B cell (primary cell): ENCODE measurements around the gene ABCA4. TPM values are rescaled to one million over a fixed set of nuclear protein-coding genes. Genes with fewer than 3 reads are reported as not detected.

ENCODE experiments used
- ATAC-seq: fragments of 200-7000 bp; cut with Tn5 transposase; one replicate; pipeline ENCODE4 v1.10.0; 2021; ENCODE audit warnings: low read depth, mild to moderate bottlenecking, moderate number of reproducible peaks, moderate library complexity
- CTCF ChIA-PET: fragments of 350-600 bp; sonication (Branson Sonifier 250); formaldehyde crosslinking; loops from one replicate; lab custom pipeline; 2021; ENCODE audit warnings: antibody characterized with exemption, inconsistent platforms; lab: Charles Lee
- POLR2A ChIA-PET: fragments of 350-600 bp; sonication (Branson Sonifier 250); formaldehyde crosslinking; loops from one replicate; lab custom pipeline; 2021; ENCODE audit warnings: antibody characterized with exemption; lab: Charles Lee
- DNase-seq: peaks from one replicate; pipeline ENCODE4 v3.0.0; 2013
- H2AFZ ChIP-seq: 2 replicates; pipeline ENCODE4 v1.6.1; 2012; ENCODE audit warnings: mild to moderate bottlenecking, low read depth, low read length; ENCODE audit not compliant: insufficient read depth, poor library complexity, severe bottlenecking
- H3K27ac ChIP-seq, 2 donors: 1 replicate in 1 of 2; 2 replicates in 1 of 2; pipeline ENCODE4 v1.5.1; 2012 to 2013; ENCODE audit warnings: low read length in 2 of 2, mild to moderate bottlenecking in 2 of 2, moderate library complexity in 1 of 2
- H3K27me3 ChIP-seq, 4 experiments: fragments of 200-600 bp in 1 of 4; sonication (generic) in 1 of 4; replicated peaks in 1 of 4; 1 replicate in 2 of 4; 2 replicates in 2 of 4; pipeline versions ENCODE4 v1.6.1 to v1.7.0; 2013 to 2016; ENCODE audit warnings: low read length in 3 of 4, mild to moderate bottlenecking in 2 of 4, mixed read lengths in 1 of 4, moderate library complexity in 1 of 4; ENCODE audit not compliant: insufficient read depth in 4 of 4, control insufficient read depth in 3 of 4; ENCODE audit errors: control extremely low read depth in 1 of 4
- H3K36me3 ChIP-seq, 2 experiments: replicated peaks in 1 of 2; 1 replicate in 1 of 2; 2 replicates in 1 of 2; pipeline versions ENCODE4 v1.6.1 to v1.7.1; 2013; ENCODE audit warnings: low read length in 1 of 2; ENCODE audit not compliant: insufficient read depth in 2 of 2, control insufficient read depth in 1 of 2; ENCODE audit errors: control extremely low read depth in 1 of 2, extremely low read depth in 1 of 2
- H3K4me1 ChIP-seq, 2 donors: fragments of 200-600 bp in 1 of 2; sonication (generic) in 1 of 2; 1 replicate in 1 of 2; 2 replicates in 1 of 2; pipeline versions ENCODE4 v1.5.1 to v1.6.1; 2013 to 2017; ENCODE audit warnings: low read length in 2 of 2; ENCODE audit not compliant: control insufficient read depth in 2 of 2, insufficient read depth in 2 of 2
- H3K4me2 ChIP-seq: replicated peaks from 2 replicates; pipeline ENCODE3; 2012; ENCODE audit warnings: mild to moderate bottlenecking, low read depth, low read length; ENCODE audit not compliant: poor library complexity, severe bottlenecking
- H3K4me3 ChIP-seq, 5 experiments: fragments of 200-600 bp in 1 of 5; sonication (generic) in 1 of 5; 1 replicate in 3 of 5; 2 replicates in 2 of 5; pipeline versions ENCODE4 v1.5.1 to v1.7.0; 2011 to 2016; ENCODE audit warnings: low read length in 4 of 5, mild to moderate bottlenecking in 4 of 5, low read depth in 2 of 5, control low read depth in 1 of 5, moderate library complexity in 1 of 5; ENCODE audit not compliant: insufficient read depth in 1 of 5; ENCODE audit errors: control extremely low read depth in 1 of 5, extremely low read depth in 1 of 5
- H3K79me2 ChIP-seq: fragments of 200-600 bp; sonication (generic); one replicate; pipeline ENCODE4 v1.6.0; 2016; ENCODE audit warnings: low read length; ENCODE audit not compliant: control insufficient read depth, insufficient read depth
- H3K9ac ChIP-seq: fragments of 200-600 bp; sonication (generic); 2 replicates; pipeline ENCODE4 v1.6.1; 2017; ENCODE audit warnings: mild to moderate bottlenecking, low read length, moderate library complexity
- H3K9me3 ChIP-seq, 3 donors: one replicate each; pipeline versions ENCODE4 v1.6.1 to v1.7.1; 2013; ENCODE audit warnings: low read length in 2 of 3; ENCODE audit not compliant: control insufficient read depth in 2 of 3, insufficient read depth in 1 of 3; ENCODE audit errors: control extremely low read depth in 1 of 3
- H4K20me1 ChIP-seq: 2 replicates; pipeline ENCODE4 v1.6.0; 2012; ENCODE audit warnings: mild to moderate bottlenecking, low read length; ENCODE audit not compliant: insufficient read depth, control insufficient read depth, poor library complexity, severe bottlenecking
- H3K27ac Mint-ChIP-seq: one replicate; pipeline ENCODE4 v1.8.0; 2021; ENCODE audit warnings: mixed read lengths
- H3K27me3 Mint-ChIP-seq: one replicate; pipeline ENCODE4 v1.8.0; 2021; ENCODE audit warnings: mixed read lengths
- H3K4me1 Mint-ChIP-seq: one replicate; pipeline ENCODE4 v1.8.0; 2021; ENCODE audit warnings: mixed read lengths
- H3K4me3 Mint-ChIP-seq: one replicate; pipeline ENCODE4 v1.8.0; 2021; ENCODE audit warnings: mixed read lengths
- H3K9me3 Mint-ChIP-seq: one replicate; pipeline ENCODE4 v1.8.0; 2022; ENCODE audit warnings: mixed read lengths; ENCODE audit not compliant: insufficient read depth
- CTCF ChIP-seq: fragments of 200-600 bp; IDR thresholded peaks from one replicate; pipeline ENCODE4 v1.8.0; 2022; ENCODE audit warnings: antibody characterized with exemption, mild to moderate bottlenecking
- EZH2 ChIP-seq: IDR thresholded peaks from 2 replicates; pipeline ENCODE4 v1.6.1; 2012; ENCODE audit warnings: borderline replicate concordance, low read depth, mild to moderate bottlenecking, moderate library complexity, low read length; ENCODE audit not compliant: insufficient read depth, poor library complexity, severe bottlenecking
- WGBS: methylation state at CpG from one replicate; pipeline ENCODE4 v1.1.5; 2013; ENCODE audit warnings: missing lambda C conversion rate; ENCODE audit not compliant: insufficient coverage; 5-methylcytosine and 5-hydroxymethylcytosine counted together
- intact Hi-C: fragments of 100-400 bp; cut with micrococcal nuclease; formaldehyde crosslinking; loops from one replicate; pipeline ENCODE4 v1.10.0; 2022
- polyA plus RNA-seq: library from polyadenylated mRNA; depleted of rRNA; stranded (reverse); fragments of >200 nt; gene quantifications from 2 replicates; pipeline ENCODE4 v1.2.3, GENCODE V29; 2012
- total RNA-seq, 2 donors: library from RNA; stranded (reverse); fragments of 120-200 nt in 1 of 2; gene quantifications; 1 replicate in 1 of 2; 2 replicates in 1 of 2; pipeline versions ENCODE4 v1.2.3 to v1.2.4, GENCODE V29; 2013 to 2022

ABCA4 gene
- total and polyA plus RNA-seq, 2 donors (not counting 1 experiment from before 2014, with no cell fraction given), result not detected

GRCh38 chr1:94142583-94142982 lies 21.6 kb upstream of the ABCA4 start:
- H3K27me3 ChIP-seq, result no peaks in the 10 kb centered on the region
- ATAC-seq, result no peak
- H3K9ac ChIP-seq, result no peak overlapping the region
- Mint-ChIP-seq H3K27ac (no peak overlapping the region), H3K9me3 (no peaks in the 10 kb centered on the region), H3K4me1 (no peaks in the 10 kb centered on the region), H3K27me3 (no peaks in the 10 kb centered on the region), H3K4me3 (no peak overlapping the region)
- TF ChIP-seq EZH2, result no peak
- no peak overlapping the region for H3K27ac ChIP-seq
- H2AFZ ChIP-seq, result no peak overlapping the region
- intact Hi-C loops, result no loop called here
- no peaks in the 10 kb centered on the region for H3K79me2 ChIP-seq
- no peaks in the 10 kb centered on the region for H3K4me1 ChIP-seq
- H3K36me3 ChIP-seq, result no peaks in the 10 kb centered on the region
- H3K4me3 ChIP-seq, result no peak overlapping the region
- no peaks in the 10 kb centered on the region for H4K20me1 ChIP-seq
- DNase-seq, result no peak
- ChIA-PET POLR2A (no interaction called here), CTCF (no interaction called here)
- 73% methylated on average over 1 of the region's 2 CpGs for WGBS
- no peak overlapping the region for H3K4me2 ChIP-seq
- no peaks in the 10 kb centered on the region for H3K9me3 ChIP-seq

GRCh38 chr1:94142022-94142421 lies 21.1 kb upstream of the ABCA4 start:
- no peaks in the 10 kb centered on the region for H3K4me1 Mint-ChIP-seq
- DNase-seq (no peak), ATAC-seq (no peak)
- no peak overlapping the region for H3K4me3 Mint-ChIP-seq
- CTCF ChIA-PET, result no interaction called here
- H3K27me3 Mint-ChIP-seq, result no peaks in the 10 kb centered on the region
- no peak for TF ChIP-seq CTCF
- no peak for TF ChIP-seq EZH2
- Histone ChIP-seq H3K27me3 (no peaks in the 10 kb centered on the region), H3K79me2 (no peaks in the 10 kb centered on the region), H2AFZ (no peak overlapping the region), H3K4me1 (no peaks in the 10 kb centered on the region), H3K9me3 (no peaks in the 10 kb centered on the region), H3K36me3 (no peaks in the 10 kb centered on the region), H3K27ac (no peak overlapping the region), H4K20me1 (no peaks in the 10 kb centered on the region), H3K9ac (no peak overlapping the region), H3K4me3 (no peak overlapping the region), H3K4me2 (no peak overlapping the region)
- POLR2A ChIA-PET, result no interaction called here
- no peaks in the 10 kb centered on the region for H3K9me3 Mint-ChIP-seq
- H3K27ac Mint-ChIP-seq, result no peak overlapping the region
- intact Hi-C loops, result no loop called here
- no CpG with 5 or more reads among the region's 1 CpG for WGBS
